Mesenchymal stem cell (in vitro differentiated cells and primary cell): ENCODE results near the gene DPP6.

Experiments
- DNase-seq: peaks from one replicate; pipeline ENCODE4 v3.0.0-alpha.2; 2013
- H2AFZ ChIP-seq: one replicate; pipeline ENCODE4 v1.6.1; 2013; ENCODE audit warnings: low read depth, mild to moderate bottlenecking, control low read depth, inconsistent platforms, low read length, moderate library complexity
- H2AK5ac ChIP-seq: 2 replicates; pipeline ENCODE4 v1.6.1; 2013; ENCODE audit warnings: low read length, moderate library complexity, mild to moderate bottlenecking, inconsistent platforms; ENCODE audit not compliant: severe bottlenecking
- H2BK120ac ChIP-seq: one replicate; pipeline ENCODE4 v1.6.1; 2013; ENCODE audit warnings: low read depth, mild to moderate bottlenecking, inconsistent platforms, low read length, moderate library complexity
- H2BK12ac ChIP-seq, 2 experiments: one replicate each; pipeline ENCODE4 v1.6.1; 2013; ENCODE audit warnings: inconsistent platforms in 2 of 2, low read length in 2 of 2, mild to moderate bottlenecking in 2 of 2, moderate library complexity in 2 of 2, control low read depth in 1 of 2
- H2BK15ac ChIP-seq: one replicate; pipeline ENCODE4 v1.6.1; 2013; ENCODE audit warnings: mild to moderate bottlenecking, low read depth, inconsistent platforms; ENCODE audit not compliant: poor library complexity, severe bottlenecking
- H2BK5ac ChIP-seq: 2 replicates; pipeline ENCODE4 v1.6.1; 2013; ENCODE audit warnings: low read depth, mild to moderate bottlenecking, low read length, control low read depth, inconsistent platforms; ENCODE audit not compliant: poor library complexity, severe bottlenecking
- H3K14ac ChIP-seq, 2 experiments: one replicate each; pipeline ENCODE4 v1.6.1; 2013; ENCODE audit warnings: inconsistent platforms in 2 of 2, low read length in 2 of 2, control low read depth in 1 of 2, mild to moderate bottlenecking in 1 of 2, moderate library complexity in 1 of 2
- H3K18ac ChIP-seq, 2 experiments: one replicate each; pipeline ENCODE4 v1.6.1; 2013; ENCODE audit warnings: inconsistent platforms in 2 of 2, low read length in 2 of 2, control low read depth in 1 of 2, low read depth in 1 of 2, mild to moderate bottlenecking in 1 of 2
- H3K23ac ChIP-seq, 2 experiments: one replicate each; pipeline ENCODE4 v1.6.1; 2013; ENCODE audit warnings: inconsistent platforms in 2 of 2, low read length in 2 of 2, mild to moderate bottlenecking in 2 of 2, moderate library complexity in 2 of 2, control low read depth in 1 of 2
- H3K27ac ChIP-seq: 2 replicates; pipeline ENCODE4 v1.5.1; 2013; ENCODE audit warnings: mild to moderate bottlenecking, moderate library complexity, low read length, control low read depth, inconsistent platforms; ENCODE audit not compliant: poor library complexity, severe bottlenecking
- H3K27me3 ChIP-seq, 2 experiments: 2 replicates each; pipeline versions ENCODE4 v1.6.1 to v1.7.0; 2013; ENCODE audit warnings: low read length in 2 of 2, mild to moderate bottlenecking in 2 of 2, moderate library complexity in 2 of 2, control low read depth in 1 of 2, inconsistent platforms in 1 of 2; ENCODE audit not compliant: control insufficient read depth in 1 of 2, insufficient read depth in 1 of 2
- H3K36me3 ChIP-seq, 2 experiments: 2 replicates each; pipeline versions ENCODE4 v1.6.1 to v1.7.0; 2013; ENCODE audit warnings: low read length in 2 of 2, control low read depth in 1 of 2, inconsistent platforms in 1 of 2, low read depth in 1 of 2, mild to moderate bottlenecking in 1 of 2; ENCODE audit not compliant: insufficient read depth in 2 of 2, control insufficient read depth in 1 of 2
- H3K4ac ChIP-seq, 2 experiments: one replicate each; pipeline ENCODE4 v1.6.1; 2013; ENCODE audit warnings: inconsistent platforms in 2 of 2, low read length in 2 of 2, mild to moderate bottlenecking in 2 of 2, moderate library complexity in 2 of 2, control low read depth in 1 of 2, low read depth in 1 of 2
- H3K4me1 ChIP-seq: 2 replicates; pipeline ENCODE4 v1.6.1; 2013; ENCODE audit warnings: low read depth, low read length, control low read depth; ENCODE audit not compliant: control insufficient read depth, insufficient read depth
- H3K4me2 ChIP-seq: 2 replicates; pipeline ENCODE4 v1.6.1; 2013; ENCODE audit warnings: low read length, mild to moderate bottlenecking, inconsistent platforms; ENCODE audit not compliant: poor library complexity, severe bottlenecking
- H3K4me3 ChIP-seq, 2 experiments: 2 replicates each; pipeline versions ENCODE4 v1.5.1 to v1.7.0; 2013; ENCODE audit warnings: low read length in 2 of 2, mild to moderate bottlenecking in 2 of 2, control low read depth in 1 of 2, low read depth in 1 of 2; ENCODE audit not compliant: insufficient read depth in 1 of 2
- H3K79me1 ChIP-seq: replicated peaks from 2 replicates; pipeline ENCODE4 v1.6.1; 2013; ENCODE audit warnings: mild to moderate bottlenecking, control low read depth, low read length, inconsistent platforms; ENCODE audit not compliant: poor library complexity, severe bottlenecking
- H3K9ac ChIP-seq: 2 replicates; pipeline ENCODE4 v1.7.0; 2013; ENCODE audit warnings: mild to moderate bottlenecking, low read length, moderate library complexity
- H3K9me3 ChIP-seq: 2 replicates; pipeline ENCODE4 v1.7.0; 2013; ENCODE audit warnings: mild to moderate bottlenecking, low read length; ENCODE audit not compliant: control insufficient read depth
- H4K8ac ChIP-seq: one replicate; pipeline ENCODE4 v1.6.1; 2013; ENCODE audit warnings: inconsistent platforms, mild to moderate bottlenecking, low read length, moderate library complexity
- H4K91ac ChIP-seq: one replicate; pipeline ENCODE4 v1.6.1; 2013; ENCODE audit warnings: mild to moderate bottlenecking, low read length, inconsistent platforms
- WGBS: methylation state at CpG from one replicate; pipeline ENCODE4 v1.1.7; 2013; ENCODE audit warnings: mixed read lengths; 5-methylcytosine and 5-hydroxymethylcytosine counted together

DPP6 gene

GRCh38 chr7:154387252-154387651 lies 335.1 kb downstream of the DPP6 start:
- Histone ChIP-seq H2BK15ac (no peak overlapping the region), H3K14ac (no peak overlapping the region), H3K27ac (no peak overlapping the region), H2BK12ac (no peak overlapping the region), H3K36me3 (no peaks in the 10 kb centered on the region), H3K27me3 (no peaks in the 10 kb centered on the region), H2AFZ (no peak overlapping the region), H4K8ac (no peak overlapping the region), H2BK120ac (no peak overlapping the region), H4K91ac (no peak overlapping the region), H3K18ac (no peak overlapping the region), H3K4ac (no peak overlapping the region), H2AK5ac (no peak overlapping the region), H3K79me1 (no peaks in the 10 kb centered on the region), H3K9ac (no peak overlapping the region), H3K9me3 (peaks cover 26% of the 10 kb centered on the region), H3K4me1 (no peaks in the 10 kb centered on the region), H3K4me2 (no peak overlapping the region), H3K4me3 (no peak overlapping the region), H2BK5ac (no peak overlapping the region), H3K23ac (no peak overlapping the region)
- DNase-seq, result no peak

DNA sequence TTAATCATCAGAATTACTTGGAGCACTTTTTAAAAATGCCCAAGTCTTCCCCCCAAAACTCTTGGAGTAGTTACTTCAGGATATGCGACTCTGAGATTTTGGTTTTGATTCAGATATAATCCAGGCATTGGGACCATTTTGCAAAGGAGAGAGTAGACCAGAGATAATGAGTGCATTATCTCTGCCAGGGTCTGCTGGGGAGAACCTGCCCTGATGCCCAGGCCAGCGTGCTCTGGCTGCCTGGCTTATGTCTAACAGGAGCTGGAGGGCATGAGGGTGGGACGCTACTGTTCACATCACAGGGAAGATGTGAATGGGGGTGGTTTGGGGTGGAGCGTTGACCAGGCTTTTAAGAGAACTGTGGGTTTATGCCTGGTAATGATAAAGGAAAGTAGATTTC lies 336.2 kb downstream of the DPP6 start:
- no peak overlapping the region for H3K14ac ChIP-seq

DNA sequence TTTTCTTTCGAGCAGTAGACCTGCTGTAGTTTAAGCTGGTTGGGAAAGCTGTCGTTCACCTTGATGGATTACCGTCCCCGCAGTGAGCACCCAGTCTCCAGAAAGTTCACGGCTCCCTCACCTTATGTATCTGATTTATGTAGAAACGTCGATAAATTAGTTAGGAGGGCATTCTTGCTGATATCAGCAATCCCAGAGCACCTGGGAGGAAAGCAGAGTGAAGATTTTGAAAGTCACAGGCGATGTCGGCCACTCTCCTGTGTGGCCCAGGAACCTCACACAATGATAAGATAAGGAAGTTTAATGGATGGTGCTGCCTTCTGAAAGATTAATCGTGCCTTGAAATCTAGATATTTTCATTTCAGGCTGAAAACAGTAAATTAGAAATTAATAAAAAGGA lies 336.8 kb downstream of the DPP6 start:
- Histone ChIP-seq H3K4me1 (no peaks in the 10 kb centered on the region), H3K23ac (no peak overlapping the region), H3K14ac (no peak overlapping the region), H4K91ac (no peak overlapping the region), H3K27ac (no peak overlapping the region), H2BK5ac (no peak overlapping the region), H3K4me2 (no peak overlapping the region), H2BK12ac (no peak overlapping the region), H2AFZ (no peak overlapping the region), H3K18ac (no peak overlapping the region), H2BK120ac (no peak overlapping the region), H3K4ac (no peak overlapping the region), H3K9me3 (peaks cover 31% of the 10 kb centered on the region), H3K9ac (no peak overlapping the region), H3K27me3 (no peaks in the 10 kb centered on the region), H2BK15ac (no peak overlapping the region), H3K36me3 (no peaks in the 10 kb centered on the region), H3K4me3 (no peak overlapping the region), H2AK5ac (no peak overlapping the region), H4K8ac (no peak overlapping the region), H3K79me1 (no peaks in the 10 kb centered on the region)
- WGBS, result 77% methylated on average over 9 of the region's 10 CpGs
- no peak for DNase-seq

More for the DNA sequence above, 336.2 kb downstream of the DPP6 start:
- Histone ChIP-seq H2BK5ac (no peak overlapping the region), H3K4me1 (no peaks in the 10 kb centered on the region), H3K18ac (no peak overlapping the region), H2BK15ac (no peak overlapping the region), H2AFZ (no peak overlapping the region), H3K4me2 (no peak overlapping the region), H3K9ac (no peak overlapping the region), H3K27ac (no peak overlapping the region), H3K36me3 (no peaks in the 10 kb centered on the region), H4K91ac (no peak overlapping the region), H2BK120ac (no peak overlapping the region), H3K27me3 (no peaks in the 10 kb centered on the region), H3K4me3 (no peak overlapping the region), H2BK12ac (no peak overlapping the region), H3K4ac (no peak overlapping the region), H3K23ac (no peak overlapping the region), H2AK5ac (no peak overlapping the region), H3K9me3 (peaks cover 33% of the 10 kb centered on the region), H4K8ac (no peak overlapping the region), H3K79me1 (no peaks in the 10 kb centered on the region)
- no peak for DNase-seq
- 82% methylated on average over 4 of the region's 4 CpGs for WGBS

GRCh38 chr7:154390961-154391360 lies 338.8 kb downstream of the DPP6 start:
- no peak overlapping the region for H3K4ac ChIP-seq
- H4K91ac ChIP-seq, result no peak overlapping the region
- H2BK5ac ChIP-seq, result no peak overlapping the region
- H3K9me3 ChIP-seq, result peaks cover 29% of the 10 kb centered on the region
- H3K79me1 ChIP-seq, result no peaks in the 10 kb centered on the region
- H3K36me3 ChIP-seq, result no peaks in the 10 kb centered on the region
- no peaks in the 10 kb centered on the region for H3K27me3 ChIP-seq
- no peak overlapping the region for H3K18ac ChIP-seq
- no peak overlapping the region for H2BK15ac ChIP-seq
- H3K4me2 ChIP-seq, result no peak overlapping the region
- H3K4me3 ChIP-seq, result no peak overlapping the region
- no peak overlapping the region for H3K14ac ChIP-seq
- 91% methylated on average over 17 of the region's 17 CpGs for WGBS
- H3K9ac ChIP-seq, result no peak overlapping the region
- H4K8ac ChIP-seq, result no peak overlapping the region
- H2AFZ ChIP-seq, result no peak overlapping the region
- H2BK120ac ChIP-seq, result no peak overlapping the region
- no peaks in the 10 kb centered on the region for H3K4me1 ChIP-seq
- no peak overlapping the region for H3K27ac ChIP-seq
- no peak overlapping the region for H2AK5ac ChIP-seq
- DNase-seq, result no peak
- no peak overlapping the region for H3K23ac ChIP-seq
- H2BK12ac ChIP-seq, result no peak overlapping the region
